GM12891 (cell line): ENCODE data around the gene OR1L8.

Source experiments
- POLR2A ChIP-seq: IDR thresholded peaks from 2 replicates; pipeline ENCODE4 v1.6.1; 2011; ENCODE audit warnings: low read depth, low read length, control low read depth
- POLR2AphosphoS5 ChIP-seq: IDR thresholded peaks from 2 replicates; pipeline ENCODE4 v1.6.1; 2011; ENCODE audit warnings: low read depth, low read length, control low read depth
- POU2F2 ChIP-seq: IDR thresholded peaks from 2 replicates; pipeline ENCODE4 v1.6.1; 2011; ENCODE audit warnings: low read depth, mild to moderate bottlenecking, control low read depth, low read length, moderate library complexity
- SPI1 ChIP-seq: IDR thresholded peaks from 2 replicates; pipeline ENCODE4 v1.6.1; 2011; ENCODE audit warnings: low read depth, low read length, control low read depth
- TAF1 ChIP-seq: IDR thresholded peaks from 2 replicates; pipeline ENCODE4 v1.6.1; 2011; ENCODE audit warnings: low read depth, low read length, control low read depth

DNA sequence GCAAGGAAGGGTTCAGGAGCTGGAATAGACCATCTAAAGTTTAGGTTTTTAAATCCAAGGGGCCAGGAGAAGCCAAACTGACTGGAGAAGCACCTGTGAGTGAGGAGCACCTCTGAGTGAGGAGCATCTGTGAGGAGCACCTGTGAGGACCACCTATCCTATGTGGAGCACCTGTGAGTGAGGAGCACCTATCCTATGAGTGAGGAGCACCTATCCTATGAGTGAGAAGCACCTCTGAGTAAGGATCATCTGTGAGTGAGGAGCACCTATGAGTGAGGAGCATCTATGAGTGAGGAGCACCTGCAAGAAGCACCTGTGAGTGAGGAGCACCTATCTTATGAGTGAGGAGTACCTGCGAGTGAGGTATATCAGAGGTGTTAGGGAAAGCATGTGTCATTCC is 23.4 kb upstream of the OR1L8 start:
- no peak for TF ChIP-seq POLR2A
- no peak for TF ChIP-seq POLR2AphosphoS5
- TF ChIP-seq TAF1: no peak
- TF ChIP-seq SPI1: no peak
- TF ChIP-seq POU2F2: no peak
